ENCODE results near the gene OGFOD3. TPM values are rescaled to one million over a fixed set of nuclear protein-coding genes. Genes with fewer than 3 reads are reported as not detected.

The OGFOD3 gene
- total and polyA plus RNA-seq, 9 of the 15 experiments (the other 6 are each of a cell fraction or from before 2014, with no cell fraction given): 0.69 to 44.7 (median 18.9) TPM

DNA sequence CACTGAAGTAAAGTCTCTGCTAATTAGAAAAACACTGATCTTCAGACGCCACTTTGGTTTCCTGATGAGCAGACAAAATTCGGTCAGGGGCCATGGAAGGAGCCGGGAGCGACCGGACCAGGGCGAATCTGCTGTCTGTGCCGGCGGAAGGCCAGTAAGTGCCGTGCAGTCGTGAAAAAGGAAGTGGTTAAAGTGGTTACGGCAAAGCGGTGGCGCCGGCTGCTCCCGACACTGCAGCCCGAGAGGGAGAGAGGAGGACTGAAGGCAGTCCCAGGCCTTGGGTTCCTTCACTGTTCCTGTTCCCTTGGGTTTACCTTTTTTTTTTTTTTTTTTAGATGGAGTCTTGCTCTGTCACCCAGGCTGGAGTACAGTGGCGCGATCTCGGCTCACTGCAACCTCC, 17.6 kb downstream of the OGFOD3 start:
- POLR2A ChIA-PET: interaction anchor here (1.9 kb wide), 1 partner anchor 9 kb away, joined by 5 read pairs; no protein-coding TSS in a partner anchor
- ATAC-seq (no peak), FAIRE-seq (no peak), DNase-seq (ENCODE audit: extremely low read depth in 1 of 4, low spot score in 3 of 4) (no peak)
- Histone ChIP-seq H3K79me2 (ENCODE audit: control insufficient read depth, insufficient read depth, low read length) (no peaks in the 10 kb centered on the region), H4K20me1 (replicated peaks; ENCODE audit: control insufficient read depth, insufficient read depth, low read length) (no peaks in the 10 kb centered on the region), H3K27ac (ENCODE audit: extremely low read depth, low read depth, low read length) (no peak overlapping the region), H3K9ac (ENCODE audit: insufficient read depth in 1 of 2, low read depth in 2 of 2, low read length in 2 of 2) (no peak overlapping the region), H2AFZ (ENCODE audit: low read depth, low read length) (no peak overlapping the region), H3K36me3 (ENCODE audit: control insufficient read depth, insufficient read depth, low read length) (peaks cover 38% of the 10 kb centered on the region; the same call in 2 of the 3 replicates), H3K9me1 (ENCODE audit: control insufficient read depth, insufficient read depth, low read length) (no peaks in the 10 kb centered on the region), H3K4me1 (replicated peaks in 1 of 2; ENCODE audit: control insufficient read depth in 2 of 2, insufficient read depth in 2 of 2, low read length in 2 of 2) (peaks cover 0 to 25% of the 10 kb centered on the region in 2 experiments; a peak in 2 of 5 replicates), H3K4me3 (no peak overlapping the region), H3K27me3 (ENCODE audit: control insufficient read depth in 2 of 2, insufficient read depth in 2 of 2, low read length in 2 of 2) (no peaks in the 10 kb centered on the region), H3K9me3 (replicated peaks; ENCODE audit: control insufficient read depth, insufficient read depth, low read depth, low read length) (no peaks in the 10 kb centered on the region), H3K4me2 (ENCODE audit: insufficient read depth, low read length) (no peak overlapping the region)
- TF ChIP-seq, protein P1, sequence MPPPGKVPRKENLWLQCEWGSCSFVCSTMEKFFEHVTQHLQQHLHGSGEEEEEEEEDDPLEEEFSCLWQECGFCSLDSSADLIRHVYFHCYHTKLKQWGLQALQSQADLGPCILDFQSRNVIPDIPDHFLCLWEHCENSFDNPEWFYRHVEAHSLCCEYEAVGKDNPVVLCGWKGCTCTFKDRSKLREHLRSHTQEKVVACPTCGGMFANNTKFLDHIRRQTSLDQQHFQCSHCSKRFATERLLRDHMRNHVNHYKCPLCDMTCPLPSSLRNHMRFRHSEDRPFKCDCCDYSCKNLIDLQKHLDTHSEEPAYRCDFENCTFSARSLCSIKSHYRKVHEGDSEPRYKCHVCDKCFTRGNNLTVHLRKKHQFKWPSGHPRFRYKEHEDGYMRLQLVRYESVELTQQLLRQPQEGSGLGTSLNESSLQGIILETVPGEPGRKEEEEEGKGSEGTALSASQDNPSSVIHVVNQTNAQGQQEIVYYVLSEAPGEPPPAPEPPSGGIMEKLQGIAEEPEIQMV (tag; conservative IDR thresholded peaks at IDR 0.05; ENCODE audit: low read depth): no peak
- no peak for TF ChIP-seq MTA1 (IDR thresholded peaks at IDR 0.05; ENCODE audit: borderline replicate concordance)
- no peak for TF ChIP-seq ZNF133 (CRISPR knock-in tag; IDR thresholded peaks at IDR 0.05)
- intact Hi-C loops (cut with micrococcal nuclease) (no loop called here), in situ Hi-C loops (cut with MboI) (no loop called here)
- WGBS (ENCODE audit: insufficient coverage, low coverage, missing lambda C conversion rate): 90% methylated on average over 16 of the region's 19 CpGs
- CTCF ChIA-PET (ENCODE audit: low intra/inter-chr PET ratio): no interaction called here
- BruUV-seq (replicated peaks): no TSS peak

DNA sequence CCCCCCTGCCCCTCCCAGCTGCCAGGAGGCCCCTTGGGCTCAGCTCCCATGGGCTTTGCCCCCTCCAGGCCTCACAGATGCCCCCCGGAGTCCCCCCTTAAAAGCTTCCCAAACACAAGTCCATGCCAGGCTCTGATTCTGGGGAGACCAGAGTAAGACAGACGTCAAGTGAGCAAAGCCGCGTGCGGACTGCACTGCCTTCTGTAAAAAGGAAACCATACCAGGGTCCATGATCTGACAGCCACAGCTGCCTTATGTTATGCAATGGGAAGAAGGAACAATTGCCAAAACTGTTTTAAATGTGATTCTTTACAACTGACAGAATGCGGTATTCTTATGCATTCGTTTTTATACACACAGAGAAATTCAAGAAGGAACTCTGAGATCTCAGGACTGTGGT, 18.2 kb downstream of the OGFOD3 start:
- Histone ChIP-seq H3K36me3 (ENCODE audit: control insufficient read depth, insufficient read depth, low read length) (peaks cover 38% of the 10 kb centered on the region; the same call in 2 of the 3 replicates), H3K4me3 (no peak overlapping the region), H3K4me2 (ENCODE audit: insufficient read depth, low read length) (no peak overlapping the region), H3K9ac (ENCODE audit: insufficient read depth in 1 of 2, low read depth in 2 of 2, low read length in 2 of 2) (no peak overlapping the region; a peak in 1 of 4 replicates), H3K9me3 (replicated peaks; ENCODE audit: control insufficient read depth, insufficient read depth, low read depth, low read length) (no peaks in the 10 kb centered on the region), H3K4me1 (replicated peaks in 1 of 2; ENCODE audit: control insufficient read depth in 2 of 2, insufficient read depth in 2 of 2, low read length in 2 of 2) (peaks cover 0 to 25% of the 10 kb centered on the region in 2 experiments; a peak in 2 of 5 replicates), H2AFZ (ENCODE audit: low read depth, low read length) (no peak overlapping the region), H3K79me2 (ENCODE audit: control insufficient read depth, insufficient read depth, low read length) (no peaks in the 10 kb centered on the region), H4K20me1 (replicated peaks; ENCODE audit: control insufficient read depth, insufficient read depth, low read length) (no peaks in the 10 kb centered on the region), H3K27me3 (ENCODE audit: control insufficient read depth in 2 of 2, insufficient read depth in 2 of 2, low read length in 2 of 2) (no peaks in the 10 kb centered on the region), H3K27ac (ENCODE audit: extremely low read depth, low read depth, low read length) (no peak overlapping the region), H3K9me1 (ENCODE audit: control insufficient read depth, insufficient read depth, low read length) (no peaks in the 10 kb centered on the region)
- POLR2A ChIA-PET: interaction anchor here (1.2 to 1.9 kb wide), 2 partner anchors 10 to 17 kb away, joined by 5 read pairs; no protein-coding TSS in a partner anchor
- TF ChIP-seq, protein P2, sequence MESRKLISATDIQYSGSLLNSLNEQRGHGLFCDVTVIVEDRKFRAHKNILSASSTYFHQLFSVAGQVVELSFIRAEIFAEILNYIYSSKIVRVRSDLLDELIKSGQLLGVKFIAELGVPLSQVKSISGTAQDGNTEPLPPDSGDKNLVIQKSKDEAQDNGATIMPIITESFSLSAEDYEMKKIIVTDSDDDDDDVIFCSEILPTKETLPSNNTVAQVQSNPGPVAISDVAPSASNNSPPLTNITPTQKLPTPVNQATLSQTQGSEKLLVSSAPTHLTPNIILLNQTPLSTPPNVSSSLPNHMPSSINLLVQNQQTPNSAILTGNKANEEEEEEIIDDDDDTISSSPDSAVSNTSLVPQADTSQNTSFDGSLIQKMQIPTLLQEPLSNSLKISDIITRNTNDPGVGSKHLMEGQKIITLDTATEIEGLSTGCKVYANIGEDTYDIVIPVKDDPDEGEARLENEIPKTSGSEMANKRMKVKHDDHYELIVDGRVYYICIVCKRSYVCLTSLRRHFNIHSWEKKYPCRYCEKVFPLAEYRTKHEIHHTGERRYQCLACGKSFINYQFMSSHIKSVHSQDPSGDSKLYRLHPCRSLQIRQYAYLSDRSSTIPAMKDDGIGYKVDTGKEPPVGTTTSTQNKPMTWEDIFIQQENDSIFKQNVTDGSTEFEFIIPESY (CRISPR knock-in tag; IDR thresholded peaks at IDR 0.05): 0 out of 2 replicates have a peak, but pooled peaks have one; percentile 22
- no peak for TF ChIP-seq TEAD2 (tag; IDR thresholded peaks at IDR 0.05)
- in situ Hi-C loops (cut with MboI): no loop called here
- DNase-seq (ENCODE audit: extremely low read depth in 1 of 4, low spot score in 3 of 4) (no peak), ATAC-seq (no peak), FAIRE-seq (no peak)
- 77% methylated on average over 7 of the region's 7 CpGs for WGBS (ENCODE audit: insufficient coverage, low coverage, missing lambda C conversion rate)
- CTCF ChIA-PET (ENCODE audit: low intra/inter-chr PET ratio): no interaction called here
- intact Hi-C loops (cut with micrococcal nuclease): no loop called here
- no TSS peak for BruUV-seq (replicated peaks)
